Bronchial epithelial cell (primary cell): Measurements from ENCODE around the gene PKMYT1. TPM values are rescaled to one million over a fixed set of nuclear protein-coding genes. Genes with fewer than 3 reads are reported as not detected.
A peak's percentile ranks its signal among the peaks of the same experiment; 100 is the strongest.

Experiments
- DNase-seq: peaks from one replicate; pipeline ENCODE4 v3.0.0-alpha.2; 2010; ENCODE audit warnings: low read depth
- FAIRE-seq: peaks from 2 replicates; lab custom pipeline; 2011; peaks lifted over from hg19 to GRCh38; lab: Jason Lieb, UNC
- H3K27me3 ChIP-seq: 2 replicates; pipeline ENCODE4 v1.5.1; 2011; ENCODE audit warnings: low read length; ENCODE audit not compliant: control insufficient read depth, insufficient read depth
- H3K36me3 ChIP-seq: 2 replicates; pipeline ENCODE4 v1.5.1; 2011; ENCODE audit warnings: low read length; ENCODE audit not compliant: control insufficient read depth, insufficient read depth
- H3K4me3 ChIP-seq: 2 replicates; pipeline ENCODE4 v1.5.1; 2011; ENCODE audit warnings: mild to moderate bottlenecking, low read depth, low read length, control low read depth
- CTCF ChIP-seq: IDR thresholded peaks from 2 replicates; pipeline ENCODE4 v1.5.1; 2011; ENCODE audit warnings: mild to moderate bottlenecking, moderate library complexity, low read length, control low read depth, inconsistent platforms; ENCODE audit not compliant: insufficient read depth, severe bottlenecking
- total RNA-seq: library from RNA; depleted of rRNA; stranded (reverse); fragments of >200 nt; gene quantifications from 2 replicates; pipeline ENCODE4 v1.2.1, GENCODE V29; 2014

PKMYT1 gene
- total RNA-seq, 1 donor from 2014 or later: 0.26 TPM

GRCh38 chr16:2981899-2982250 is 1.6 kb upstream of the PKMYT1 start:
- no peak for TF ChIP-seq CTCF
- no peak for FAIRE-seq

DNA sequence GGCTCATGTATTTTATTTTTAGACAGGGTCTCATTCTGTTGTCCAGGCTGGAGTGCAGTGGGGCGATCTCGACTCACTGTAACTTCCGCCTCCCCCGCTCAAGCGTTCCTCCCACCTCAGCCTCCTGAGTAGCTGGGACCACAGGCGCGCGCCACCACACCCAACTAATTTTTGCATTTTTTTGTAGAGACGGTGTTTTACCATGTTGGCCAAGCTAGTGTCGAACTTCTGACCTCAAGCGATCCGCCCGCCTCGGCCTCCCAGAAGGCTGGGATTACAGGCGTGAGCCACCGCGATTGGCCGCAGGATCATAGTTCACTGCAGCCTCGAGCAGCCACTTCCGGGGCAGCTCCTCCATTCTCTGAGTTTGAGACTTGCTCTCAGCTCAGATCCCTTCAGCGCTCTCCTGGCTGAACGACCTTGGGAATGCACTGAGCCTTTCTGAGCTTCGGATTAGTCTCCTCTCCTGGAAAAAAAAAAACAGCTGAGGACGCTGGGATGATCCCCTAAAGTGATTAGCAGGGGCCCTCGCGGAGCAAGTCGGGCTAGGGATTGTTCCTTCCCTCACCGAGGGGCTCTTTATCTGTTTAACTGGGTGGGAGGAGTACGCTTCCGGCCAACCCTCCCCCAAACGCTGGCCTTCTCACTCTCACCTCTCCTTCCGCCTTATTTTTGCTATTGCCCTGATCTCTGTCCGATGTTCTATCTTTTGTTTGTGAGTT is 1.1 kb upstream of the PKMYT1 start:
- TF ChIP-seq CTCF: no peak
- no peak for FAIRE-seq

More at GRCh38 chr16:2981899-2982250, 1.6 kb upstream of the PKMYT1 start:
- Histone ChIP-seq H3K36me3 (no peaks in the 10 kb centered on the region), H3K27me3 (peaks cover 1% of the 10 kb centered on the region), H3K4me3 (no peak overlapping the region)
- DNase-seq: no peak

DNA sequence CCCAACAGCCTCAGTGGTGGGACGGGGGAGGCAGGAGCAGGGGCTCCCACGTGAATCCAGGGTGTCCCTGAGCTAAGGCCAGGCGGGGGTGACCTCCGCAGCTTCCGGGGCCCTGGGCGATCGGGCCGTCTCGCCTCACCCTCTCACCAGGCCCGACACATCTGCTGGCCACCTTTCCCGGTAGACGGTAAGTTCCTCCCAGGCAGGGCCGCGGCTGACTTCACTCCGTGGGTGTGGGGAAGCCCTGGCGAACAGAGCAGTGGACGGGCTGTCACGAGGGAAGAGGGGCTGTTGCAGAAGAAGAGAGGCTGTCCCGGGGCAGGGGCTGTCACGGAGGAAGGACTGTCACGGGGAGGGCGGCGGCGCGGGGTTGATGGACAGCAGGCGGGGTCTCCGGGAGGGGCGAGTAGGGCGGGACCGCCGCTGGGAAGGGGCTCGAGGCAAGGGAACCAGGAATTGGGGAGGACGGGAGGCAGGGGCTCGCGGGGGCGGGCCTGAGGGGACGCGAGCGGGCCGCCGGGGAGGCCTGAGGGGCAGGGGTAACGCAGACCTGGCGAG is 498 bp downstream of the PKMYT1 start:
- no peaks in the 10 kb centered on the region for H3K27me3 ChIP-seq
- TF ChIP-seq CTCF: no peak
- no peaks in the 10 kb centered on the region for H3K36me3 ChIP-seq
- DNase-seq (no peak), FAIRE-seq (no peak)
- peak overlapping the region; percentile 65 for H3K4me3 ChIP-seq

More for the DNA sequence above, 1.1 kb upstream of the PKMYT1 start:
- Histone ChIP-seq H3K4me3 (no peak overlapping the region), H3K36me3 (no peaks in the 10 kb centered on the region), H3K27me3 (no peaks in the 10 kb centered on the region)
- DNase-seq: no peak

GRCh38 chr16:2977440-2977839 is 2.8 kb downstream of the PKMYT1 start:
- peaks cover under 1% of the 10 kb centered on the region for H3K36me3 ChIP-seq
- FAIRE-seq (peak; percentile 13), DNase-seq (no peak)
- no peak overlapping the region for H3K4me3 ChIP-seq
- no peaks in the 10 kb centered on the region for H3K27me3 ChIP-seq
- no peak for TF ChIP-seq CTCF

GRCh38 chr16:2976673-2977072 is 3.6 kb downstream of the PKMYT1 start:
- Histone ChIP-seq H3K36me3 (peaks cover 1% of the 10 kb centered on the region), H3K27me3 (no peaks in the 10 kb centered on the region), H3K4me3 (no peak overlapping the region)
- FAIRE-seq: no peak
- TF ChIP-seq CTCF: no peak
- no peak for DNase-seq
